Brain microvascular endothelial cell (primary cell): ENCODE results near the gene RETN.

Experiments
- DNase-seq: peaks from one replicate; pipeline ENCODE4 v3.0.0-alpha.2; 2020
- H3K27ac ChIP-seq: fragments of 250-450 bp; sonication (Bioruptor Pico); 2 replicates; pipeline ENCODE4 v1.5.1; 2020; ENCODE audit warnings: mild to moderate bottlenecking, moderate library complexity
- H3K27me3 ChIP-seq: fragments of 250-450 bp; sonication (Bioruptor Pico); replicated peaks from 2 replicates; pipeline ENCODE4 v1.5.1; 2020; ENCODE audit warnings: mild to moderate bottlenecking
- H3K36me3 ChIP-seq: fragments of 250-450 bp; sonication (Bioruptor Pico); replicated peaks from 2 replicates; pipeline ENCODE4 v1.5.1; 2020; ENCODE audit warnings: mild to moderate bottlenecking
- H3K4me3 ChIP-seq: 2 replicates; pipeline ENCODE4 v1.5.1; 2011; ENCODE audit warnings: low read depth, mild to moderate bottlenecking, control low read depth, low read length, moderate library complexity
- CTCF ChIP-seq: IDR thresholded peaks from 2 replicates; pipeline ENCODE4 v1.5.1; 2011; ENCODE audit warnings: low read depth, mild to moderate bottlenecking, moderate library complexity, low read length, control low read depth, inconsistent platforms; ENCODE audit errors: missing control alignments
- in situ Hi-C: cut with HindIII; loops from 2 replicates; pipeline ENCODE4 v1.10.0; 2017; ENCODE audit warnings: low sequenced_read_pairs, low pct_ligation_motif_present

Gene RETN

GRCh38 chr19:7710616-7711015 lies 41.8 kb downstream of the RETN start:
- Histone ChIP-seq H3K4me3 (no peak overlapping the region), H3K27ac (no peak overlapping the region), H3K27me3 (no peaks in the 10 kb centered on the region), H3K36me3 (no peaks in the 10 kb centered on the region)
- TF ChIP-seq CTCF: no peak
- in situ Hi-C loops: no loop called here
- no peak for DNase-seq

- in situ Hi-C loops: no loop called here
- no peak overlapping the region for H3K4me3 ChIP-seq
- H3K36me3 ChIP-seq: no peaks in the 10 kb centered on the region
- DNase-seq: no peak
- no peak for TF ChIP-seq CTCF
- H3K27me3 ChIP-seq: no peaks in the 10 kb centered on the region
- H3K27ac ChIP-seq: no peak overlapping the region
These were observed 46.8 kb downstream of the RETN start for GRCh38 chr19:7715671-7716070.

- no peak overlapping the region for H3K4me3 ChIP-seq
- H3K27ac ChIP-seq: no peak overlapping the region
- in situ Hi-C loops: no loop called here
- TF ChIP-seq CTCF: no peak
- no peaks in the 10 kb centered on the region for H3K36me3 ChIP-seq
- no peak for DNase-seq
- no peaks in the 10 kb centered on the region for H3K27me3 ChIP-seq
These were observed 47.9 kb downstream of the RETN start for GRCh38 chr19:7716762-7717161.

- in situ Hi-C loops: no loop called here
- no peak for DNase-seq
These were observed 49.8 kb downstream of the RETN start for GRCh38 chr19:7718668-7719067.

More at GRCh38 chr19:7718668-7719067, 49.8 kb downstream of the RETN start:
- no peak for TF ChIP-seq CTCF
- Histone ChIP-seq H3K36me3 (no peaks in the 10 kb centered on the region), H3K4me3 (no peak overlapping the region), H3K27ac (no peak overlapping the region), H3K27me3 (no peaks in the 10 kb centered on the region)
